BLaER1 (cell line): ENCODE results near the gene HERC3.

ENCODE experiments used
- H3K27ac ChIP-seq: shearing (Covaris generic); formaldehyde crosslinking; 2 replicates; pipeline ENCODE4 v1.8.1; 2022
- H3K27me3 ChIP-seq: shearing (Covaris generic); formaldehyde crosslinking; 2 replicates; pipeline ENCODE4 v1.8.1; 2022
- H3K36me3 ChIP-seq: shearing (Covaris generic); formaldehyde crosslinking; 2 replicates; pipeline ENCODE4 v1.8.1; 2022
- H3K4me1 ChIP-seq: shearing (Covaris generic); formaldehyde crosslinking; 2 replicates; pipeline ENCODE4 v1.8.1; 2022
- H3K4me2 ChIP-seq: shearing (Covaris generic); formaldehyde crosslinking; 2 replicates; pipeline ENCODE4 v1.8.1; 2022
- H3K4me3 ChIP-seq: shearing (Covaris generic); formaldehyde crosslinking; 2 replicates; pipeline ENCODE4 v1.8.1; 2022
- H3K9ac ChIP-seq: shearing (Covaris generic); formaldehyde crosslinking; 2 replicates; pipeline ENCODE4 v1.8.1; 2022
- H3K9me3 ChIP-seq: shearing (Covaris generic); formaldehyde crosslinking; 2 replicates; pipeline ENCODE4 v1.8.1; 2022
- H4K20me1 ChIP-seq: shearing (Covaris generic); formaldehyde crosslinking; 2 replicates; pipeline ENCODE4 v1.8.1; 2022
- Cebpa-rat ChIP-seq: shearing (Covaris generic); IDR thresholded peaks from 2 replicates; pipeline ENCODE4 v1.8.1; 2022

The HERC3 gene

DNA sequence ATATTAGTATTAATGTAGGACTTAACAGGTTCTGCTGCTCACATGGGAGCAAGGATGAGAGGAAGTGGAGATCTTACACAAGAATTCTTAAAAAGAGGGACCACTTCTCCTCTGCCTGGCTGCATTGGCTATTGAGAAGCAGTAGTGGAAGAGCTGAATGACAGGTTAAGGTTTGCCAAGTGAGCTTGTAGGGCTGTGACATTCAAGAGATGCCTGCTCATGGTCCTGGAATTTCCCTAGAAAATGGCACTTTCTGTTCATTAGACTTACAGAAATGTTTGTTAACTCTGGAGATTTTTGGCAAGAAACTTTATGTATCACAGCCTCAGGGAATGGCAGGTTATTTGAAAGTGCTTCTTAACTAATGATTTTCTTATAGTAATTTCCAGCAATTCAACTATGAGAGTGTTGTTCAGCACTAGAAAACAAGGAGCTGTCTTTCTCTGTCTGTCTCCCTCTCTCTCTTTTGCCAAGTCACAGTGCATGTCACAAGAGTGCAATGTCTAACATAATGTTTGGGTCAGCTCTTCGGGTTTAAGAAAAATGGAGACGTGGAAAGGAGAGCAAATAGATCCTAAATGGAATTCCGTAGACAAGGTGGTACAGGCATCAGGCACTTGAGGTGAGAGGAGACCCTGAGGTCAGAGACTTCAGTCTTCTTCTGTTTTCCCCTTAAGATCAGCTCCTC, 113.7 kb downstream of the HERC3 start:
- H3K4me2 ChIP-seq = no peak overlapping the region
- H3K27ac ChIP-seq = no peak overlapping the region
- peaks cover 48% of the 10 kb centered on the region for H3K36me3 ChIP-seq
- H3K9me3 ChIP-seq = no peaks in the 10 kb centered on the region
- H4K20me1 ChIP-seq = no peaks in the 10 kb centered on the region
- H3K27me3 ChIP-seq = no peaks in the 10 kb centered on the region
- no peak overlapping the region for H3K4me3 ChIP-seq
- no peak overlapping the region for H3K9ac ChIP-seq
- TF ChIP-seq Cebpa-rat = no peak
- H3K4me1 ChIP-seq = no peaks in the 10 kb centered on the region

DNA sequence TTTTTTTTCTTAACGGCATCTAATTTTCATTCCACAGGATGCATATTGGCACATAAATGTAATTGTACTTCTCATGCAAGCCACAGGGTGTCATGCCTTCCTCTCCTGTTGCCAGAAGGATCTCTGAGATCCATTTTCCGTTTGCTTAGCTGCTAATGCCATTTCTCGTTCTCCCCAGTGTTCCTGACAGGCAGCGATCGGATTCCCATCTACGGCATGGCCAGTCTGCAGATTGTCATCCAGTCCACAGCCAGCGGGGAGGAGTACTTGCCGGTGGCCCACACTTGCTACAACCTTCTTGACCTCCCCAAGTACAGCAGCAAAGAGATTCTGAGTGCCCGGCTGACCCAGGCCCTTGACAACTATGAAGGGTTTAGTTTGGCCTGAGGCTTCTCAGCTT, 114.3 kb downstream of the HERC3 start:
- Histone ChIP-seq H3K4me3 (no peak overlapping the region), H3K9me3 (0 out of 2 replicates have a peak, but pooled peaks cover under 1% of the 10 kb centered on the region), H3K4me2 (no peak overlapping the region), H3K36me3 (peaks cover 52% of the 10 kb centered on the region), H3K4me1 (no peaks in the 10 kb centered on the region), H3K27ac (no peak overlapping the region), H3K9ac (no peak overlapping the region), H3K27me3 (no peaks in the 10 kb centered on the region), H4K20me1 (no peaks in the 10 kb centered on the region)
- TF ChIP-seq Cebpa-rat = no peak

DNA sequence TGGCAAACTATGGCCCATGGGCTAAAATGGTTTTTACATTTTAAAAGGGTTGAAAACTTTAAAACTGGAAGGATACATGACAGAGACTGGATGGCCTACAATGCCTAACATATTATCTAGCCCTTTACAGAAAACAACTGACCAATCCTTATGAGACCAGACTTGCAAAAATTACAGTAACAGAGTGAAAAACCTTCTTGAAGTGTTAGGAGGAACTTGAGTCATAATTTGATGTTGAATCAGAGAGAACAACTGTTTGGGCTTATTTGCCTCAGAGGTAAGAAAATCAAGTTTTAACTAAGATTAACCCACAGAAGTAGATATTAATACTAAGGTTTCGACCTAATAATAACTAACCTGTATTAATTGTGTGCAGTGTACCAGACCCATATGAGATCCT, 117.7 kb downstream of the HERC3 start:
- peaks cover 44% of the 10 kb centered on the region for H3K36me3 ChIP-seq
- TF ChIP-seq Cebpa-rat = no peak
- no peaks in the 10 kb centered on the region for H3K27me3 ChIP-seq
- 0 out of 2 replicates have a peak, but pooled peaks cover 5% of the 10 kb centered on the region for H3K9me3 ChIP-seq
- H3K4me1 ChIP-seq = no peaks in the 10 kb centered on the region
- H3K27ac ChIP-seq = no peak overlapping the region
- no peak overlapping the region for H3K4me3 ChIP-seq
- no peak overlapping the region for H3K4me2 ChIP-seq
- H3K9ac ChIP-seq = no peak overlapping the region
- H4K20me1 ChIP-seq = no peaks in the 10 kb centered on the region

DNA sequence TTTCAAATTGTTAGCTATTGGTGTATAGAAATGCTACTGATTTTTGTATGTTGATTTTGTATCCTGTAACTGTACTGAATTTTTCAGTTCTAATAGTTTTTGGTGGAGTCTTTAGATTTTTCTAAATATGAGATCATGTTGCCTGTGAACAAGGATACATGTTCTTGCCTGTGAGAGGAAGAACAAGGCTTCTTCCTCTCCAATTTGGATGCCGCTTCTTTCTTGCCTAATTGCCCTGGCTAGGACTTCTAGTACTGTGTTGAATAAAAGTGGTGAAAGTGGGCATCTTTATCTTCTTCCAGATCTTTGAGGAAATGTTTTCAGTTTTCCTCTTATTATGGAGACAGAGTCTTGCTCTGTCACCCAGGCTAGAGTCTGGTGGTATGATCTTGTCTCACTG, 121.5 kb downstream of the HERC3 start:
- peaks cover 37% of the 10 kb centered on the region for H3K36me3 ChIP-seq
- H3K27ac ChIP-seq = no peak overlapping the region
- no peaks in the 10 kb centered on the region for H3K4me1 ChIP-seq
- no peak overlapping the region for H3K4me2 ChIP-seq
- H3K9ac ChIP-seq = no peak overlapping the region
- no peaks in the 10 kb centered on the region for H4K20me1 ChIP-seq
- no peak for TF ChIP-seq Cebpa-rat
- no peaks in the 10 kb centered on the region for H3K27me3 ChIP-seq
- peaks cover 23% of the 10 kb centered on the region for H3K9me3 ChIP-seq
- H3K4me3 ChIP-seq = no peak overlapping the region

DNA sequence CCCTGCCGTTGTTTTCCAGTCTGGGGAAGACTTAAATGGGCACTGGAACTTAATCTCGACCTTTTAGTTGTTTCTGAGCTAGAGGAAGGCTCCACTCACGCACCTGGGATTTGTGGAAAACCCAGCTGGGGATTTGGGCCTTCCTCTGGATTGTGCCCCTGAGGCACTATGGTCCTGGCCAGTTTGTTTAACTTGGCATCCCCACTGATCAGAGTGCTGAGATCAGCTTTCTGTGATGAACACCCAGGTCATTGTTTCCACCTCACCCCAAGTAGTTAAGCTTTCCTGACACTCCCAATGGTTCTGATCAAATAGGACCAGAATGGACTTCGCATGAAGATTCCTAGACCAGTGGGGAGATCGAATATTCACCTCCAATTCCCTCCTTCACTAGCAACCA, 125.8 kb downstream of the HERC3 start:
- no peaks in the 10 kb centered on the region for H3K27me3 ChIP-seq
- no peak overlapping the region for H3K27ac ChIP-seq
- no peak overlapping the region for H3K4me3 ChIP-seq
- no peaks in the 10 kb centered on the region for H3K4me1 ChIP-seq
- peaks cover 22% of the 10 kb centered on the region for H3K9me3 ChIP-seq
- H3K36me3 ChIP-seq = peaks cover 48% of the 10 kb centered on the region
- no peak overlapping the region for H3K9ac ChIP-seq
- TF ChIP-seq Cebpa-rat = no peak
- no peak overlapping the region for H3K4me2 ChIP-seq
- H4K20me1 ChIP-seq = no peaks in the 10 kb centered on the region

GRCh38 chr4:88719381-88719780, 127.1 kb downstream of the HERC3 start:
- no peak overlapping the region for H3K4me2 ChIP-seq
- H3K36me3 ChIP-seq = peaks cover 49% of the 10 kb centered on the region
- H3K9me3 ChIP-seq = peaks cover 22% of the 10 kb centered on the region
- H3K27me3 ChIP-seq = no peaks in the 10 kb centered on the region
- no peak for TF ChIP-seq Cebpa-rat
- H3K9ac ChIP-seq = no peak overlapping the region
- no peaks in the 10 kb centered on the region for H3K4me1 ChIP-seq
- no peak overlapping the region for H3K4me3 ChIP-seq
- no peaks in the 10 kb centered on the region for H4K20me1 ChIP-seq
- no peak overlapping the region for H3K27ac ChIP-seq

DNA sequence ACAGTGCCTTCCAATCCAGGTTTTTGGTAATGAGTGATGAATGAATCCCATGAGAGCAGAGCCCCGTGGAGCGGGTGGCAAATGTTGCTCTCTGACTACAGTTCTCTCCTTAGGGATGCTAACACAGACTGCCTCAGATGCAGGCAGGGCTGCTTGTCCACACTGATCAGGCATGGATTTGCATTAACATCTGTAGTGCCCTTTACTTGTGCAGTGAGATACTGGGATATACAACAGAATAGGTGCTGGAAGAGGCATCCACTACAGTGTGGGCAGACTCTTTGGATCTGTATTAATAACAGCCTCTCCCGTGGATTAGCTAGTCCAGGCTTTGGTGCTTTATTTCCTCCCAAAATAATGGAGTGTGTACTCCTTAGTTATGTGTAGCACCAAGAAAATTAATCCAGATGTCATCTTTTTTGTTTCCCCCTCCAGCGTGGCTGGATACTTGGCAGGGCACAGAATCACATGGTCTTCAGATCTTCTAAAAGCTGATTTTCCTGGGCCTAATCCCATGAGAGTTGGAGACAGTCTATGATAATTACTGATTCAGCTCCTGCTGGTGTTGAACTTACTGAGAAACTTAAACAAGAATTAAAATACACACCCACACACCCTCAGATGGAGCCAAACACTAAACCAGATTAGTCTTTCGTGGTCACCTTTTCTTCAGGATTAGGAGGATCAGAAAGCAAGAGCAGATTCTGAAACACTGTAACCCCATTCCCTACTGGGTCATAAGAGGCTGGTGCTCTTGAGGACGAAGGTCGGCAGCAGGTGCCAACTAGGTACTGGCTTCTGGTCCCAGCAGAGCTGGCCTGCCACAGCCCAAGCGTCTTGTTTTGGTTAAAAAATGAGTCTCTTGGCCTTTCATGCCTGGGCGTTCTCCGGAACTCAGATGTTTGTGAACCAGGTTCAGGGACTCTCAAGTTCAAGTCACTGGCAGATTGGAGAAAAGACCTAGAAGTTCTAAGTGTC, 128.5 kb downstream of the HERC3 start:
- H4K20me1 ChIP-seq = no peaks in the 10 kb centered on the region
- TF ChIP-seq Cebpa-rat = no peak

DNA sequence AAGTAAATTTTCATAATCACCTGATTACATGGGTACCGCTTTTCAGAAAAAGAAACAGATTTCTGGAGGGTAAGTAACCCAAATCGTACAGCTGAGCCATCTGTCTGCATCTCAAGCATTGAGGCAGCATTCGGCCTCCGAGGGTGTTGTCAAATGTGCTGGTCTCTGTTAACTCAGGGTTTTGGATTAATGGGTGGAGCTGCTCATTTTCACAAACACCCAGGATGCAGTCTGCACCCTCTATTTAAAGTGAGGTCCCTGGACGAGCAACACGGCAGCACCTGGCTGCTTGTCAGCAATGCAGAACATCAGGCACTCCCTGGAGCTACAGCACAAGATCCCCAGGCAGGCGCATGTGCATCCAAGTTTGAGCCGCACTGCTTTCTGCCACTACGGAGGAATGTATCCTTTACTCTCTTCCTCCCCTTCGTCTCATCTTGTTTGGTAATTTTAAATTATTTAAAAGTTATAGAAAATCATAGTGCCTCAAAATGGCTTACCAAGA, 130.0 kb downstream of the HERC3 start:
- Histone ChIP-seq H3K9ac (no peak overlapping the region), H3K4me1 (no peaks in the 10 kb centered on the region), H3K36me3 (peaks cover 43% of the 10 kb centered on the region), H3K27ac (no peak overlapping the region), H3K9me3 (peaks cover 15% of the 10 kb centered on the region), H3K27me3 (no peaks in the 10 kb centered on the region), H3K4me2 (no peak overlapping the region), H3K4me3 (no peak overlapping the region), H4K20me1 (no peaks in the 10 kb centered on the region)
- no peak for TF ChIP-seq Cebpa-rat

More for the DNA sequence above, 128.5 kb downstream of the HERC3 start:
- H3K9me3 ChIP-seq = peaks cover 22% of the 10 kb centered on the region
- no peaks in the 10 kb centered on the region for H3K27me3 ChIP-seq
- no peak overlapping the region for H3K27ac ChIP-seq
- peaks cover 49% of the 10 kb centered on the region for H3K36me3 ChIP-seq
- H3K4me1 ChIP-seq = no peaks in the 10 kb centered on the region
- H3K4me3 ChIP-seq = no peak overlapping the region
- no peak overlapping the region for H3K9ac ChIP-seq
- H3K4me2 ChIP-seq = no peak overlapping the region

DNA sequence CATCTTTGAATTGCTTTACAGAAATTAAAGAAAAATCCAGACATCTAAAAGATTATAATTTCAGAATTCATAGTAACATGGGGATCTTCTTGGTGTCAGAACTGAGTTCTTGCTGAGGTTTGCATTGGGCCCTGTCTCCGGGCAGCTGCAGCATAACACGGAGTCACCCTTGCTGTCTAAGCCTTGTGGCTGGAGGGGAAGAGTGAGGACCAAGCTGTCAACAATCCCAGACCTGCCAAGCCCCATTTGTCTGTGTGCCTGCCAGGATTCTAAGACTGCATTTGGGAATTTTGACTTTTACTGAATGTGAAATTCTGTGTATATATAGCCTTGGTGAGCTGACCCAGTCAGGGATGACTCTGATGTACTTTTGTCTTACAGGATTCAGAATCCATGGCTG, 130.5 kb downstream of the HERC3 start:
- H3K9me3 ChIP-seq = peaks cover 10% of the 10 kb centered on the region
- no peaks in the 10 kb centered on the region for H4K20me1 ChIP-seq
- H3K27me3 ChIP-seq = no peaks in the 10 kb centered on the region
- H3K4me2 ChIP-seq = no peak overlapping the region
- H3K4me3 ChIP-seq = no peak overlapping the region
- no peak overlapping the region for H3K27ac ChIP-seq
- no peak for TF ChIP-seq Cebpa-rat
- H3K36me3 ChIP-seq = peaks cover 41% of the 10 kb centered on the region
- H3K9ac ChIP-seq = no peak overlapping the region
- H3K4me1 ChIP-seq = no peaks in the 10 kb centered on the region

DNA sequence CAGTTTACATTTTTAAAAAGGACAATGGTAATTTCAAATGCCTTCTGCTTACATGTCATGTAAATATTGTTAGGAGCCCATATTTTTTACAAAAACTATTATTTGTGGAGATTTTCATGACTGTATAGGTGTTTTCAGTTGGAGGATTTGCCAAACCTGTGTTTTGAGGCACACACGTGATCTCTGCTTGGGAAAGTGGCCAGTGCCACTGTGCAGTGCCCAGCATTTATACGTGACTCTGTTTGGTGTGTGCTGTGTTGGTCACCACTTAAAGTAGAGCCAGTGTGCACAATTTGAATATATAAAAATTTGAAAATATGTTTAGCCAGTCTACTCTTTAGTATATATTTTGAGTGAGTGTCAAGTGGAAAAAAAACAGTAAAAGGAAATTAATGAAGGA, 132.1 kb downstream of the HERC3 start:
- H3K9ac ChIP-seq = no peak overlapping the region
- H3K27me3 ChIP-seq = no peaks in the 10 kb centered on the region
- no peak overlapping the region for H3K4me3 ChIP-seq
- H3K9me3 ChIP-seq = no peaks in the 10 kb centered on the region
- no peaks in the 10 kb centered on the region for H3K4me1 ChIP-seq
- H4K20me1 ChIP-seq = no peaks in the 10 kb centered on the region
- no peak for TF ChIP-seq Cebpa-rat
- H3K27ac ChIP-seq = no peak overlapping the region
- no peak overlapping the region for H3K4me2 ChIP-seq
- peaks cover 40% of the 10 kb centered on the region for H3K36me3 ChIP-seq
